ENCODE results near the gene CFAP73.

DNA sequence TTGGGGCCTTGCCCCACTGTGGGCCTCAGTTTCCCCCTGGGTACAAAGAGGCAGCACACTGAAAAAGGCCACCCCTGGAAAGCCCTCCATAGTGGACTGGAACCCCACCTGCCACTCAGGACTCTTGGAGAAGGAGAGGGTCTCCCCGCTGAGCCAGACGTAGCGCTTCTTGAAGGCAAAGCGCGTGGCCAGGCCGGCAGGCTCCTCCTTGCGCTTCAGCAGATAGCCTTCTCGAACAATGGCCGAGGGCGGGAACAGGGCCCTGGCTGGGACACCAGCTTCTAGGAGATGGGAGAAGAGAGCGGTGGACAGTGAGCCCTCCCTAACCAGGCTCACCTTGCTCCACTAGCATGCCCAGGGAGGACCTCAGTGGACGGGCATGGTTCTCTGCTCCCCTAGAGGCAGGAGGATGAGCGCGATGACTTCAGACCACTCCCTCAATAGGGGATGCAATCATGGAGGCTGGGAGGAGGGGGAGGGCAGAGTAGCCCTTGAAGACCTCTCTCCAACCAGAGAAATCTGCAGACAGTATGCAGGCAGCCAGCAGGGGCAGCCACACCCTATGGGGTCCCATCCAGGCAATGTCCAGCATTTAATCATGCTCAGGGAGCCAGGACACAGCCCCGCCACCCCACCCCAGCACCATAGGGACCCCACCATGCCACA lies 43.8 kb upstream of the CFAP73 start:
- TF ChIP-seq CTCF (IDR thresholded peaks at IDR 0.05) (no peak), POLR2AphosphoS5 (IDR thresholded peaks at IDR 0.05) (no peak)

All from breast epithelium (tissue), 3 donors.